Activated CD4-positive, alpha-beta T cell treated with anti-CD3 and anti-CD28 coated beads for 48 hours (primary cell): ENCODE results near the gene APMAP.
"Not testable (repeated sequence)": the region's sequence is repeated elsewhere in the genome, so short reads cannot be mapped to it uniquely, and the experiment has no call there.

ENCODE experiments used
- DNase-seq: peaks from one replicate; pipeline ENCODE4 v3.0.0-alpha.2; 2020

Gene APMAP

GRCh38 chr20:24950128-24950835 lies 42.3 kb downstream of the APMAP start:
- no peak for DNase-seq

- DNase-seq, result no peak
These were observed 42.8 kb downstream of the APMAP start for GRCh38 chr20:24949756-24950127.

- peak; percentile 86 for DNase-seq
These were observed 43.4 kb downstream of the APMAP start, which contains the start of gene CST7 for GRCh38 chr20:24948939-24949679. Gene CST7 (plus strand): TSS chr20:24949269. CDS start chr20:24949506, 237 bp downstream.

DNA sequence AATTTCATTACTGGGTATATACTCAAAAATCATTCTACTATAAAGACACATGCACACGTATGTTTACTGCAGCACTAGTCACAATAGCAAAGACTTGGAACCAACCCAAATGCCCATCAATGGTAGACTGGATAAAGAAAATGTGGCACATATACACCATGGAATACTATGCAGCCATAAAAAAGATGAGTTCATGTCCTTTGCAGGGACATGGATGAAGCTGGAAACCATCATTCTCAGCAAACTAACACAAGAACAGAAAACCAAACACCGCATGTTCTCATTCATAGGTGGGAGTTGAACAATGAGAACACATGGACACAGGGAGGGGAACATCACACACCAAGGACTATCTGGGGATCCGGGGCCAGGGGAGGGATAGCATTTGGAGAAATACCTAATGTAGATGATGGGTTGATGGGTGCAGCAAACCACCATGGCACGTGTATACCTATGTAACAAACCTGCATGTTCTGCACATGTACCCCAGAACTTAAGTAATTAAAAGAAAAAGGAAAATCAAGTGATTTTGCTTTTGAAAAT lies 44.1 kb downstream of the APMAP start:
- not testable (repeated sequence) for DNase-seq

DNA sequence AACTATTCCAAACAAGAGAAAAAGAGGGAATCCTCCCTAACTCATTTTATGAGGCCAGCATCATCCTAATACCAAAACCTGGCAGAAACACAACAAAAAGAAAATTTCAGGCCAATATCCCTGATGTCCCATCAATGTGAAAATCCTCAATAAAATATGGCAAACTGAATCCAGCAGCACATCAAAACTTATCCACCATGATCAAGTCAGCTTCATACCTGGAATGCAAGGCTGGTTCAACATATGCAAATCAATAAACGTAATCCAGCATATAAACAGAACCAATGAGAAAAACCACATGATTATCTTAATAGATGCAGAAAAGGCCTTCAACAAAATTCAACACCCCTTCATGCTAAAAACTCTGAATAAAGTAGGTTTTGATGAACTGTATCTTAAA lies 46.2 kb downstream of the APMAP start:
- DNase-seq, result not testable (repeated sequence)

GRCh38 chr20:24943731-24944130 lies 48.8 kb downstream of the APMAP start:
- no peak for DNase-seq

DNA sequence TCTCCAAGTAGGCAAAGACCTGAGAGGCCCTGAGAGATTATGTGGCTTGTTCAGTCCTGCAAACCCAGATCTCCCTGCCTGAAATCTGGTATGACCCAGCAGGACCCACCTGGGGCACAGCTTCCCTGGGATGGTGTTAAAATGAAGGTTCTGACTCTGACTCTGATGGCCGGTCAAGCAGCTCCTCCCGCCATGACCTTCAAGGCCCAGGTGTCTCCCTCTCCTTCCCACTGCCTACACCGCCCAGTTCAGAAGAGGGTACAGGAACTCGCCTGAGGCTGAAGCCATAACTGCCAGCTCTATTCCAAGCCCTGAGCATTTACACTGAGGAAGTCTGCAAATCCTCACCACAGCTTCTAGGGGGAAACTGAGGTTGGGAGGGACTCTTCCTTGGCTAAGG lies 49.4 kb downstream of the APMAP start:
- DNase-seq, result no peak

DNA sequence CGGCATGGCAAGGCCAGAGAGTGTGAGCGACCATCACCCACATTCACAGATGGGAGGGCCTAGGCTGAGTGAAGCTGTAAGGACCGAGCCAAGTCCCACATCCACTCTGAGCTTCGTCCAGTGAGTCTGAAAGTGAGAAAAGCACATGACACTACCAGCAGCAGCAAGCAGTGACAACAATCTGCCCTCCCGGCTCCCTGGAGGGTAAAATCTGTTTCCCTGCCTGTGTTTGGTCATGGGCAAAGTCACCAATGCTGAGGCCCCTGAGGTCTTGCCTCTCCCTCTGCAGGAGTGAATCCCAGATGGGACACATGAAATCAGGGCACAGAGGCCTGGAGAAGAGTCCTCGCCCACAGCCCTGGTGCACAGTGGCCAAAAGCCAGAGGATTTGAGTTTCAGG lies 49.9 kb downstream of the APMAP start:
- DNase-seq, result no peak

DNA sequence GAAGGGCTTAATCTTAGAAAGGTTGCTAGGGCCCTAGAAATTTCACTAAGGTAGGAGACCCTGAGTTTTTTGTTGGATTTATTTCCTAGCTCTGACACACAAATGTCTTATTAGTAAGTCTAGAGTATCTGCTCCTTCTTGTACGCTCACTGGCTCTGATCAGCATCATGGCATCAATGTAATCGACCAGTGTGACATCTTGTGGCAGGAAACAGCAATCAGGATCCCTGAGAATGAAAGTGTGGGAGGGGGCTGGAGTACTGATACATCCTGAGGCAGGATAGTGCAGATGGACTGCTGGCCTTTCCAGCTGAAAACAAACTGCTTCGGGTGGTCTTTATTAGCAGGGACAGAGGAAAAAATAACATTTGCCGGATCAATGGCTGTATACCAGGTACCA lies 53.5 kb downstream of the APMAP start:
- DNase-seq, result no peak

GRCh38 chr20:24938498-24938897 lies 54.1 kb downstream of the APMAP start:
- DNase-seq, result no peak

DNA sequence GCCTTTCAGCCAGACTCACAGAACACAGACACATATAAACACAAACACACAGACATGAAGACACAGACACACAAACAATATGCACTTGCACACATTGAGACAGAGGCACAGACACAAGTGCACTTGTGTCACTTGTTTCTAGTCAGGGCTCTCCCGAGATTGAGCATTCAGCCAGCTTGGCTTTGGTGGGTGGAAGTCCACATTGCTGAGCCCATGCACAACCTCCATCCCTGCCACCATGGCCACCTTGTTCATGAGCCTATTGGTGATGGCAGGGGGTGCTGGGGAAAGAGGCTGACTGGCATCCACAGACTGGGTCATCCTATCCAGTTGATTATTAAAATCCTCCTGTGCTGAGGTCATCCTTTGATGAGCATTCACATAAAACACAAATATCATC lies 55.0 kb downstream of the APMAP start:
- no peak for DNase-seq

- no peak for DNase-seq
These were observed 55.8 kb downstream of the APMAP start for GRCh38 chr20:24936526-24937407.

DNA sequence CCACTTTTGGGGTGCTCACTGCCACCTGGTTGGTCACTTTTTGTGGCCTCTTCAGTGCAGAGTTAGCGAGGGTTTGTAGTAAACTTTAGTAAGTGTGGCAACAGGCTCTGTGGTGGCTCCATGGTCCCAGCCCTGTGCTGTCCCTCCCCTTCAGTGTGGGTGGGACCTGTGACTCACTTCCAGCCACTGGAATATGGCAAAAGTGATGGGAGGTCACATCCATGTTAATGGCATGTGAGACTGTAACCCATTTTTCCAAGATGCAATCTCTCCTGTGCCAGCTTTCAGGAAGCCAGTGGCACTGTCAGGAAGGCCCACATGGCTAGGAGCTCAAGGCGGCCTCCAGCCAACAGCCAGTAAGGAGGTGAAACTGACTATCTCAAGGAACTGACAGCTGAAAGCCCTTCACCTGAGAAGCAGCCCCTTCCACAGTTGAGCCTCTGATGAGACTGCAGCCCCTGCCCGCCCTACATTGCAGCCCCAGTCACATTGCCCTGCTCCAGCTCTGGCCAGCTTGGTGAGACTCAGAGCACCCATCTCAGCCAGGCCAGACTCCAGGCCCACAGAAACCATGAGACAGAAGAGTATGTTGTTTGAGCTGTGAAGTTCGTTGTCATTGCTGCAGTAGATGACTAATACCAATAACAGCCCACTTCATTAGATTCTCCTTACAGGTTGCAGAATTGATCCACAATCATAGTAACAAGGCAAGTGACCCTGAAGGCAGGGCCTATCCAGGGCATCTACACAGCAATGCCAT lies 56.6 kb downstream of the APMAP start:
- DNase-seq, result no peak

DNA sequence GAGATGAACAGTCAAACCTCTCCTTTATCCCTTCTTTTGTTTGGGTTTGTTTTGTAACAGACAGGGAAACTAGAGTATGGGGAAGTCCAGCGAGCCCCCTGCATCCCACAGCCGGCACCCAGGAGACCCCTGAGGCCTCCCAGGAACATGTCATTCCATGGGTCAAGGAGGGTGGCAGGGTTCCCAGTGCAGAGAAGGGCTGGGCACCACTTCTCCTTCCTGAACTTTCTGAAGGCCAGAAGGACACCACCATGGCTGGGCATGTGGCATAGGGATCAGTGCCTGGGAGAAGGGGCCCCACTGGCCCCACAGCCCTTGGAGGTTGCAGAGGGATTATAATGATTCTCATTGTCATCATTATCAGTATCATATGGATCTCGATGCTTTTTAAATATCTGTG lies 57.4 kb downstream of the APMAP start:
- DNase-seq, result no peak

GRCh38 chr20:24934716-24935115 lies 57.8 kb downstream of the APMAP start:
- no peak for DNase-seq

- no peak for DNase-seq
These were observed 58.4 kb downstream of the APMAP start for GRCh38 chr20:24934101-24934661.

GRCh38 chr20:24933266-24933908 lies 59.2 kb downstream of the APMAP start:
- no peak for DNase-seq

- DNase-seq, result not testable (repeated sequence)
These were observed 60.7 kb downstream of the APMAP start for GRCh38 chr20:24931893-24932292.

- DNase-seq, result not testable (repeated sequence)
These were observed 61.5 kb downstream of the APMAP start for GRCh38 chr20:24930724-24931688.
